NB4 (cell line): ENCODE results near the gene DRP2.

ENCODE experiments used
- POLR2A ChIP-seq: IDR thresholded peaks from 2 replicates; pipeline ENCODE4 v1.6.1; 2011; ENCODE audit warnings: mild to moderate bottlenecking; ENCODE audit not compliant: insufficient read length; ENCODE audit errors: extremely low read depth
- TF ChIP-seq, protein P1 (sequence below): IDR thresholded peaks from one replicate; pipeline ENCODE4 v1.5.1; 2012; ENCODE audit warnings: low read depth, low read length

DNA sequence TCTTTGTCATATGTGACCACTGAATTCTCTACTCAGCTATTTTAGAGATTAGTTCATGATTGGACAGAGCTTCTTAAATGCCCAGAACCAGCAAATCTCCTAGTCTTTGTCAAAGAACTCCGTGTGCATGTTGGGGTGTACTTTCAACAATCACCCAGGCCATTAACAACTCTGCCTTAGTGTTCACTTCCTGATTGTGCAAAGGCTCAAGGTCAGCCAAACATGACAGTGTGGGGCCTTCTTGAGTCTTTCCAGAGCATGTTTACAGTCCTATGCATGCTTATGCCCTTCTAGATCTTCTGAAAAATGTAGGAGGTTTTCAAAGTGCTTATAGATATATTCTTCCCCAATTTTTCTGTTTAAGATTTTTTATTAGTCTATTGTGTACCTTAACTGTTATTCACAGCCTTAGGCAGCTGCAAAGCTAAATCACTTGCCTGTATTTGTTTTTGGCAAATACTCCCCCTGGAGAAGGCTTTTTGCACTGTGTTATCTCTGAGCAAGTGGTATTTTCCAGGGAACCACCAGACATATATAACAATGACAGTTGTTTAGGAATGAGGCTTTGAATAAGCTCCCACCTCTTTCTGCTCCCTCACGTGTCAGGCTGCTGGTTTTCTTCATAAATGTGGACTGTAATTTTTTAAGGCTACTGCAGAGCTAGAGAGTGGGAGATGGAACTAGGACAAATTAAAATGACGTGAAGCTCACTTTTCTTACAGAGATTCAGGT lies 24.0 kb upstream of the DRP2 start:
- TF ChIP-seq POLR2A: no peak
- TF ChIP-seq, protein P1, sequence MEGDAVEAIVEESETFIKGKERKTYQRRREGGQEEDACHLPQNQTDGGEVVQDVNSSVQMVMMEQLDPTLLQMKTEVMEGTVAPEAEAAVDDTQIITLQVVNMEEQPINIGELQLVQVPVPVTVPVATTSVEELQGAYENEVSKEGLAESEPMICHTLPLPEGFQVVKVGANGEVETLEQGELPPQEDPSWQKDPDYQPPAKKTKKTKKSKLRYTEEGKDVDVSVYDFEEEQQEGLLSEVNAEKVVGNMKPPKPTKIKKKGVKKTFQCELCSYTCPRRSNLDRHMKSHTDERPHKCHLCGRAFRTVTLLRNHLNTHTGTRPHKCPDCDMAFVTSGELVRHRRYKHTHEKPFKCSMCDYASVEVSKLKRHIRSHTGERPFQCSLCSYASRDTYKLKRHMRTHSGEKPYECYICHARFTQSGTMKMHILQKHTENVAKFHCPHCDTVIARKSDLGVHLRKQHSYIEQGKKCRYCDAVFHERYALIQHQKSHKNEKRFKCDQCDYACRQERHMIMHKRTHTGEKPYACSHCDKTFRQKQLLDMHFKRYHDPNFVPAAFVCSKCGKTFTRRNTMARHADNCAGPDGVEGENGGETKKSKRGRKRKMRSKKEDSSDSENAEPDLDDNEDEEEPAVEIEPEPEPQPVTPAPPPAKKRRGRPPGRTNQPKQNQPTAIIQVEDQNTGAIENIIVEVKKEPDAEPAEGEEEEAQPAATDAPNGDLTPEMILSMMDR: no peak
